Endothelial cell (in vitro differentiated cells): ENCODE data around the gene PLEKHO1. TPM values are rescaled to one million over a fixed set of nuclear protein-coding genes. Genes with fewer than 3 reads are reported as not detected.

ENCODE experiments used
- DNase-seq: peaks from one replicate; pipeline ENCODE4 v3.0.0; 2021; ENCODE audit warnings: low spot score
- H3K27ac Mint-ChIP-seq: one replicate; pipeline ENCODE4 v1.8.0; 2021; ENCODE audit warnings: mixed read lengths, inconsistent platforms; ENCODE audit not compliant: unreplicated experiment
- H3K27me3 Mint-ChIP-seq: one replicate; pipeline ENCODE4 v1.8.0; 2021; ENCODE audit warnings: mild to moderate bottlenecking, moderate library complexity, mixed read lengths, inconsistent platforms; ENCODE audit not compliant: unreplicated experiment
- H3K36me3 Mint-ChIP-seq: one replicate; pipeline ENCODE4 v1.8.0; 2021; ENCODE audit warnings: mild to moderate bottlenecking, low read depth, mixed read lengths, inconsistent platforms; ENCODE audit not compliant: unreplicated experiment
- H3K4me1 Mint-ChIP-seq: one replicate; pipeline ENCODE4 v1.8.0; 2021; ENCODE audit warnings: mild to moderate bottlenecking, mixed read lengths, inconsistent platforms; ENCODE audit not compliant: unreplicated experiment
- H3K4me3 Mint-ChIP-seq: one replicate; pipeline ENCODE4 v1.8.0; 2021; ENCODE audit warnings: mild to moderate bottlenecking, mixed read lengths, inconsistent platforms; ENCODE audit not compliant: unreplicated experiment
- H3K9me3 Mint-ChIP-seq: one replicate; pipeline ENCODE4 v1.8.0; 2021; ENCODE audit warnings: mixed read lengths, inconsistent platforms; ENCODE audit not compliant: unreplicated experiment
- total RNA-seq: library from RNA; stranded (reverse); fragmentation: NEBNext Ultra II Directional; extraction: Animal tissue kit (Norgen Biotek cat#: 25700); gene quantifications from one replicate; pipeline ENCODE4 v1.2.1, GENCODE V29; 2021; ENCODE audit not compliant: unreplicated experiment
- TF ChIP-seq, protein P1 (sequence below): fragments of 200-600 bp; sonication (generic); IDR thresholded peaks from one replicate; pipeline ENCODE4 v1.5.0; 2021; ENCODE audit warnings: antibody characterized with exemption; ENCODE audit not compliant: unreplicated experiment

Gene PLEKHO1
- total RNA-seq, 1 donor from 2014 or later, result 71.6 TPM

DNA sequence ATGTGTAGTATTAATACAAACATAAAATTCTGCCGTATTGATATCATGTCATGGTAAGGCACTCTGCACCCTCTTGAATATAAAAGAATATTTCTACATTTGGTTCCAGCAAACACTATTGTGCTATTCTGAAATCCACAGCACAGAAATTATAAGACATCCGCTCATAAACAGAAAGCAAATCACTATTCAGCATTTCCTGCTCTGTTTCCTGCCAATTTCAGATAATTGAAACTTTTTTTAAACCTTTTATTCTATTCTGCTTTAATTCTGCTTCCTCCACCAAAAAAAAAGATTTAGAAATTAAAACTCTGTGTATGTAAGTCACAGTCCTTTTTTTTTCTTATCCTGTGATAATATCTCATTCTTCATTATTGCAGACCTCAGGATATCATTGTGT is 39.6 kb upstream of the PLEKHO1 start:
- peaks cover 19% of the 10 kb centered on the region for H3K36me3 Mint-ChIP-seq
- H3K4me1 Mint-ChIP-seq, result peaks cover 17% of the 10 kb centered on the region
- no peaks in the 10 kb centered on the region for H3K27me3 Mint-ChIP-seq
- peaks cover 3% of the 10 kb centered on the region for H3K9me3 Mint-ChIP-seq
- H3K27ac Mint-ChIP-seq, result peak overlapping the region; percentile 78
- TF ChIP-seq, protein P1, sequence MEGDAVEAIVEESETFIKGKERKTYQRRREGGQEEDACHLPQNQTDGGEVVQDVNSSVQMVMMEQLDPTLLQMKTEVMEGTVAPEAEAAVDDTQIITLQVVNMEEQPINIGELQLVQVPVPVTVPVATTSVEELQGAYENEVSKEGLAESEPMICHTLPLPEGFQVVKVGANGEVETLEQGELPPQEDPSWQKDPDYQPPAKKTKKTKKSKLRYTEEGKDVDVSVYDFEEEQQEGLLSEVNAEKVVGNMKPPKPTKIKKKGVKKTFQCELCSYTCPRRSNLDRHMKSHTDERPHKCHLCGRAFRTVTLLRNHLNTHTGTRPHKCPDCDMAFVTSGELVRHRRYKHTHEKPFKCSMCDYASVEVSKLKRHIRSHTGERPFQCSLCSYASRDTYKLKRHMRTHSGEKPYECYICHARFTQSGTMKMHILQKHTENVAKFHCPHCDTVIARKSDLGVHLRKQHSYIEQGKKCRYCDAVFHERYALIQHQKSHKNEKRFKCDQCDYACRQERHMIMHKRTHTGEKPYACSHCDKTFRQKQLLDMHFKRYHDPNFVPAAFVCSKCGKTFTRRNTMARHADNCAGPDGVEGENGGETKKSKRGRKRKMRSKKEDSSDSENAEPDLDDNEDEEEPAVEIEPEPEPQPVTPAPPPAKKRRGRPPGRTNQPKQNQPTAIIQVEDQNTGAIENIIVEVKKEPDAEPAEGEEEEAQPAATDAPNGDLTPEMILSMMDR, result no peak
- no peak overlapping the region for H3K4me3 Mint-ChIP-seq
- DNase-seq, result no peak

DNA sequence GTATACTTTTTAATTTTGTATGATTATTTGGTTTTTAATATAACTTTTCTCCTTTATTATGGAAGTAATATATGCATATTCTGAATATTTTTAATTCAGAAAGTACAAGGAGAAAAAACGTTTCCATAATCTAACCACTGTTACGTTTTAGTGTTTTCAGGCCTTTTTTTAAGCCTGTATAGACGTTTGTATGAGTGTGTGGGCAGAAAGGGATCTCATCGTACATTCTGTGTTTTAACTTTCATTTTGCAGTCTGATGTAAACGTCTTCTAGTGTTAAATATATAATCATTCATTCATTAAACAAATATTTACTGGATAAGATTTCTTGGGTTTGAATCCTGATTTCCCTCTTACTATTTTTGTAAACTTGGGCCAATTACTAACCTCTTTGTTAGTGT is 38.0 kb upstream of the PLEKHO1 start:
- peaks cover 24% of the 10 kb centered on the region for H3K36me3 Mint-ChIP-seq
- H3K27me3 Mint-ChIP-seq, result no peaks in the 10 kb centered on the region
- no peak overlapping the region for H3K4me3 Mint-ChIP-seq
- TF ChIP-seq, protein P1, result no peak
- H3K4me1 Mint-ChIP-seq, result peaks cover 17% of the 10 kb centered on the region
- no peak overlapping the region for H3K27ac Mint-ChIP-seq
- peaks cover 5% of the 10 kb centered on the region for H3K9me3 Mint-ChIP-seq
- DNase-seq, result no peak

DNA sequence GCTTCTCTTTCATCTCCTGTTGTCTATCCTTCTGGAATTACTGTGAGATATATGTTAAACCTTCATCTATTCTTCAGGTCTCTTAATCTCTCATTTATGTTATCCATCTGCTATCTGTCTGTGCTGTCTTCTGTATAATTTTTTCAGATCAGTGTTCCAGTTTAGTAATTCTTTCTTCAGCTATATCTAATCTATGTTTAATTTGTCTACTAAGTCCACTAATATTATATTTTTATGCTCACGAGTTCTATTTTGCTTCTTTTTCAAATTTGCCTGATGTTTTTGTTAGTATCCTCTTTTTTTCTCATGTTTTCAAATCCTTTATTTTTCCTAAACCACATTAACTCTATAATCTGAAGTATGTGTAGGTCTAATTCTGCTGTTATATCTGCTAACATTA is 34.6 kb upstream of the PLEKHO1 start:
- no peaks in the 10 kb centered on the region for H3K27me3 Mint-ChIP-seq
- peak overlapping the region; percentile 10 for H3K4me3 Mint-ChIP-seq
- H3K36me3 Mint-ChIP-seq, result peaks cover 24% of the 10 kb centered on the region
- no peak for DNase-seq
- no peak overlapping the region for H3K27ac Mint-ChIP-seq
- peaks cover 6% of the 10 kb centered on the region for H3K4me1 Mint-ChIP-seq
- peaks cover 5% of the 10 kb centered on the region for H3K9me3 Mint-ChIP-seq
- TF ChIP-seq, protein P1, result no peak

DNA sequence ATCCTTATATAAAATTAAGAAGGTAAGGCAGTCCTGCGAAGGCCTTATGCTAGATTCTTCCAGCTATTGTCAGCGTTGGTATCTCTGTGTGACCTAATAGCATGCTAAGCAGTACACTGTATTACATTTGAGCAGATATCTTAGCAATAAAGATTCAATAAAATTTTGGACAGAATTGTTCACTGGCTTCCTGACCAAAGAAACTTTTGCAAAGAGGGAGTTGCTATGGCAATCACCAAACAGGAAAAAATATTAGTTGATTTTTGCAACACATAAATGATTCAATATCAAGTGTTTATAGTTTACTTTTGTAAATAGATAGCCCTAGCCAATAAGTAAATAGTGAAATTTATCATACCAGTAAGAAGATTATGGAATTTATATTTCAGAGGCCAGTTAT is 31.0 kb upstream of the PLEKHO1 start:
- TF ChIP-seq, protein P1, result no peak
- H3K36me3 Mint-ChIP-seq, result peaks cover 13% of the 10 kb centered on the region
- H3K27ac Mint-ChIP-seq, result no peak overlapping the region
- peaks cover 5% of the 10 kb centered on the region for H3K9me3 Mint-ChIP-seq
- no peak overlapping the region for H3K4me3 Mint-ChIP-seq
- peaks cover 2% of the 10 kb centered on the region for H3K4me1 Mint-ChIP-seq
- no peaks in the 10 kb centered on the region for H3K27me3 Mint-ChIP-seq
- no peak for DNase-seq

DNA sequence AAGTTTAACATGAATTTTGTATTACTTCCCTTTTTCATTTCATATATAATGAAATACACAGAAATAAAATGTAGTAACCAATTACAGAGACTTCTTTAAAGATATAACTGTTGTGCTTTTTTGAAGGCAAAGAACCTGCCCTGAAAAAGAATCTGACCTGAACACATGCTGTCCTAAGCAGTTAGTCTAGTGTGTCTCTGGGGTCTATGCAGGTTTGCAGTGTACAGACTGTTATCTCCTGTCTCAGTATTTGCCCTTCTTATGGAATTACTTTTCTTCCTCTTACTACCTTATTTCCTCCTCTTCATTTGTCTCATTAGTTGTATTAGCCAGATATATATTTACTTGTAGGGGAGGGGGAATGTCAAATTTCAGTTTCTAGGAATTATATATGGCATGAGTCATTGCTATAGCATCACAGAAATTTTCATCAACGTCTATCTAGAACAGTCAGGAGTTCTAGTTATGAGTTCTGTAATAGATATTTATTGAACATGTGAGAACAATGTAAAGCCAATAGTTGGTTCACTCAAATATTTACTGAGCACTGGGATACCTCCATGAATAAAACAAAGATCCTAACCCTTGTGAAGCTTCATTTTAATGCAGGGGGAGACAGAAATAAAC is 28.4 kb upstream of the PLEKHO1 start:
- Mint-ChIP-seq H3K27ac (peak overlapping the region; percentile 76), H3K9me3 (no peaks in the 10 kb centered on the region), H3K4me1 (peaks cover 2% of the 10 kb centered on the region), H3K36me3 (no peaks in the 10 kb centered on the region), H3K27me3 (no peaks in the 10 kb centered on the region), H3K4me3 (no peak overlapping the region)
- no peak for DNase-seq
- TF ChIP-seq, protein P1, result no peak
